Transverse colon (tissue), 4 donors: ENCODE results near the gene DOP1B.

Experiments
- CTCF ChIP-seq, 5 experiments: fragments of 200-600 bp in 3 of 5; fragments of 450-650 bp in 2 of 5; sonication (generic) in 3 of 5; IDR thresholded peaks; 1 replicate in 2 of 5; 2 replicates in 3 of 5; pipeline ENCODE4 v1.5.1; 2016 to 2017; ENCODE audit warnings: antibody characterized with exemption in 5 of 5, inconsistent platforms in 3 of 5, mild to moderate bottlenecking in 2 of 5, moderate library complexity in 1 of 5
- EP300 ChIP-seq: sonication (generic); formaldehyde crosslinking; IDR thresholded peaks from one replicate; pipeline ENCODE4 v1.6.1; 2017; ENCODE audit warnings: antibody characterized with exemption, low read depth
- POLR2A ChIP-seq: fragments of 450-650 bp; IDR thresholded peaks from one replicate; pipeline ENCODE4 v1.6.1; 2016; ENCODE audit warnings: antibody characterized with exemption, mild to moderate bottlenecking, moderate library complexity
- POLR2AphosphoS5 ChIP-seq, 3 donors: sonication (generic); formaldehyde crosslinking; IDR thresholded peaks; one replicate each; pipeline ENCODE4 v1.6.1; 2016; ENCODE audit warnings: antibody characterized with exemption in 3 of 3

- no peak for TF ChIP-seq CTCF (IDR thresholded peaks at IDR 0.05)
- no peak for TF ChIP-seq POLR2A
- TF ChIP-seq POLR2AphosphoS5 (IDR thresholded peaks at IDR 0.05), result no peak
- no peak for TF ChIP-seq EP300
Measured at GRCh38 chr21:36193200-36193599, 36.6 kb downstream of the DOP1B start.
